GM23338 (cell line): Measurements from ENCODE around the gene NCOA1. TPM values are rescaled to one million over a fixed set of nuclear protein-coding genes. Genes with fewer than 3 reads are reported as not detected.

ENCODE experiments used
- ATAC-seq: fragments of 200-7000 bp; cut with Tn5 transposase; 3 replicates; pipeline ENCODE4 v1.9.1; 2020
- DNase-seq: peaks from one replicate; pipeline ENCODE4 v3.0.0-alpha.2; 2015; ENCODE audit warnings: low spot score
- H2AFZ ChIP-seq: fragments of 200-600 bp; sonication (generic); 2 replicates; pipeline ENCODE4 v1.8.0; 2016; ENCODE audit warnings: antibody characterized with exemption, mild to moderate bottlenecking, moderate library complexity
- H3F3A ChIP-seq: fragments of 200-600 bp; sonication (generic); replicated peaks from 2 replicates; pipeline ENCODE4 v1.8.0; 2017; ENCODE audit warnings: antibody characterized with exemption, mixed run types, low read depth
- H3K27ac ChIP-seq: fragments of 200-600 bp; sonication (generic); 2 replicates; pipeline ENCODE4 v1.6.1; 2016; ENCODE audit warnings: low read depth
- H3K27me3 ChIP-seq: fragments of 200-600 bp; sonication (generic); 2 replicates; pipeline ENCODE4 v1.8.0; 2016; ENCODE audit warnings: mild to moderate bottlenecking, mixed run types, moderate library complexity; ENCODE audit not compliant: insufficient read depth
- H3K36me3 ChIP-seq: fragments of 200-600 bp; sonication (generic); 2 replicates; pipeline ENCODE4 v1.8.0; 2016; ENCODE audit warnings: mild to moderate bottlenecking; ENCODE audit not compliant: insufficient read depth
- H3K4me1 ChIP-seq: fragments of 200-600 bp; sonication (generic); 2 replicates; pipeline ENCODE4 v1.8.0; 2016; ENCODE audit warnings: mild to moderate bottlenecking, moderate library complexity; ENCODE audit not compliant: insufficient read depth
- H3K4me2 ChIP-seq: fragments of 200-600 bp; sonication (generic); 2 replicates; pipeline ENCODE4 v1.7.1; 2017; ENCODE audit warnings: mixed run types
- H3K4me3 ChIP-seq: fragments of 200-600 bp; sonication (generic); 2 replicates; pipeline ENCODE4 v1.6.1; 2016; ENCODE audit warnings: mixed run types
- H3K79me2 ChIP-seq: fragments of 200-600 bp; sonication (generic); replicated peaks from 2 replicates; pipeline ENCODE4 v1.8.0; 2017; ENCODE audit warnings: mild to moderate bottlenecking; ENCODE audit not compliant: insufficient read depth
- H3K9me2 ChIP-seq: fragments of 200-600 bp; sonication (generic); 2 replicates; pipeline ENCODE4 v1.8.0; 2017; ENCODE audit not compliant: insufficient read depth
- H4K20me1 ChIP-seq: fragments of 200-600 bp; sonication (generic); replicated peaks from 2 replicates; pipeline ENCODE4 v1.8.0; 2017; ENCODE audit warnings: mild to moderate bottlenecking; ENCODE audit not compliant: insufficient read depth
- H3K27ac Mint-ChIP-seq: 2 replicates; pipeline ENCODE4 v1.8.0; 2020; ENCODE audit warnings: inconsistent platforms, mild to moderate bottlenecking, moderate library complexity, mixed read lengths
- H3K27me3 Mint-ChIP-seq: 3 replicates; pipeline ENCODE4 v1.8.0; 2022; ENCODE audit warnings: low read depth, mild to moderate bottlenecking, moderate library complexity, mixed read lengths, inconsistent platforms; ENCODE audit not compliant: insufficient read depth, poor library complexity
- H3K36me3 Mint-ChIP-seq: 3 replicates; pipeline ENCODE4 v1.8.0; 2021; ENCODE audit warnings: low read depth, mild to moderate bottlenecking, inconsistent platforms, moderate library complexity, mixed read lengths
- H3K4me1 Mint-ChIP-seq: 3 replicates; pipeline ENCODE4 v1.8.0; 2020; ENCODE audit warnings: mild to moderate bottlenecking, inconsistent platforms, mixed read lengths
- H3K4me3 Mint-ChIP-seq: 3 replicates; pipeline ENCODE4 v1.8.0; 2021; ENCODE audit warnings: moderate library complexity, mild to moderate bottlenecking, inconsistent platforms, mixed read lengths
- H3K9me3 Mint-ChIP-seq: 3 replicates; pipeline ENCODE4 v1.8.0; 2020; ENCODE audit warnings: moderate library complexity, mild to moderate bottlenecking, inconsistent platforms, mixed read lengths
- CREB1 ChIP-seq: fragments of 250-450 bp; sonication (Bioruptor Pico); IDR thresholded peaks from 2 replicates; pipeline ENCODE4 v1.5.0; 2020; ENCODE audit warnings: low read depth, mild to moderate bottlenecking, moderate library complexity
- ETS1 ChIP-seq: IDR thresholded peaks from 2 replicates; pipeline ENCODE4 v1.6.1; 2016; ENCODE audit warnings: antibody characterized with exemption
- EZH2 ChIP-seq: fragments of 200-600 bp; sonication (generic); IDR thresholded peaks from one replicate; pipeline ENCODE4 v1.8.0; 2017; ENCODE audit warnings: antibody characterized with exemption, mild to moderate bottlenecking, low read depth; ENCODE audit not compliant: unreplicated experiment
- EZH2phosphoT487 ChIP-seq: fragments of 200-600 bp; sonication (generic); IDR thresholded peaks from one replicate; pipeline ENCODE4 v1.8.1; 2018; ENCODE audit warnings: antibody characterized with exemption; ENCODE audit not compliant: unreplicated experiment
- JUNB ChIP-seq: IDR thresholded peaks from one replicate; pipeline ENCODE4 v1.6.1; 2016; ENCODE audit warnings: antibody characterized with exemption; ENCODE audit not compliant: unreplicated experiment
- NANOG ChIP-seq: IDR thresholded peaks from 2 replicates; pipeline ENCODE4 v1.6.1; 2016; ENCODE audit warnings: antibody characterized with exemption, borderline replicate concordance
- POLR2AphosphoS5 ChIP-seq: IDR thresholded peaks from 2 replicates; pipeline ENCODE4 v1.6.1; 2016; ENCODE audit warnings: antibody characterized with exemption, low read depth
- REST ChIP-seq: IDR thresholded peaks from one replicate; pipeline ENCODE4 v1.6.1; 2018; ENCODE audit warnings: antibody characterized with exemption; ENCODE audit not compliant: unreplicated experiment
- STAT1 ChIP-seq: IDR thresholded peaks from one replicate; pipeline ENCODE4 v1.6.1; 2016; ENCODE audit warnings: antibody characterized with exemption; ENCODE audit not compliant: unreplicated experiment
- ZNF114 ChIP-seq: fragments of 250-450 bp; sonication (Bioruptor Pico); IDR thresholded peaks from 2 replicates; pipeline ENCODE4 v1.5.0; 2020; ENCODE audit warnings: mild to moderate bottlenecking, moderate library complexity
- ZNF331 ChIP-seq: fragments of 250-450 bp; sonication (Bioruptor Pico); IDR thresholded peaks from 2 replicates; pipeline ENCODE4 v1.5.0; 2020; ENCODE audit warnings: low read depth, mild to moderate bottlenecking, moderate library complexity
- polyA plus RNA-seq: library from polyadenylated mRNA; unstranded; fragments of >200 nt; fragmentation: Nextera tagmentation; extraction: Ambion mirVana; gene quantifications from 2 replicates; pipeline ENCODE4 v1.2.1, GENCODE V29; 2016
- total RNA-seq: library from RNA; depleted of rRNA; stranded (reverse); fragments of >200 nt; shearing (Covaris generic); gene quantifications from 2 replicates; pipeline ENCODE4 v1.2.3, GENCODE V29; 2014
- TF ChIP-seq, protein P1 (sequence below): fragments of 250-450 bp; sonication (Bioruptor Pico); IDR thresholded peaks from 2 replicates; pipeline ENCODE4 v1.5.0; 2020; ENCODE audit warnings: mild to moderate bottlenecking, moderate library complexity
- TF ChIP-seq, protein P2 (sequence below), 2 experiments: fragments of 200-600 bp in 1 of 2; sonication (generic) in 1 of 2; conservative IDR thresholded peaks; 2 replicates each; pipeline versions ENCODE4 v1.5.1 to v1.6.1; 2016 to 2017; ENCODE audit warnings: antibody characterized with exemption in 2 of 2, low read depth in 2 of 2, mild to moderate bottlenecking in 2 of 2, moderate library complexity in 1 of 2

Gene NCOA1
- total and polyA plus RNA-seq, 2 experiments from 2014 or later = 7.1 to 15.1 TPM

DNA sequence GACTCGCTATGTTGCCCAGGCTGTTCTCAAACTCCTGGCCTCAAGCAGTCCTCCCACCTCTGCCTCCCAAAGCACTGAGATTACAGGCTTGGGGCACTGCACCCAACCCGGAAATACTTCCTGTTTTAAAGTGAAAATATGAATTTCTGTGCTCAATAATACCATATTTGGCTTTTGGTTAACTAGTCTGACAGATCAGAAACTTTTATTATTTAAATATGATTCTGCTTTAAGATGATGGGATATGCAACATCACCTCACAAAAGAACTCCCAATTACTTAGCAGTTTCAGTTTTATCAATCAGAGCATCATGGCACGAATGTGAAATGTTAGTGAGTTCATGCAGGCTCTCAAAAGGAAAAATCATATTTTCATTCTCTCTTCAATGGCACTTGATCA, 181.5 kb downstream of the NCOA1 start:
- Mint-ChIP-seq H3K36me3 (no peaks in the 10 kb centered on the region; the same call in 2 of the 3 replicates), H3K27me3 (no peaks in the 10 kb centered on the region), H3K9me3 (no peaks in the 10 kb centered on the region), H3K4me1 (no peaks in the 10 kb centered on the region), H3K27ac (no peak overlapping the region), H3K4me3 (no peak overlapping the region)
- Histone ChIP-seq H3K9me2 (no peaks in the 10 kb centered on the region), H3K79me2 (no peaks in the 10 kb centered on the region), H3K27ac (no peak overlapping the region), H3K36me3 (no peaks in the 10 kb centered on the region), H3K4me1 (no peaks in the 10 kb centered on the region), H2AFZ (no peak overlapping the region), H4K20me1 (no peaks in the 10 kb centered on the region), H3F3A (no peaks in the 10 kb centered on the region), H3K27me3 (no peaks in the 10 kb centered on the region), H3K4me3 (no peak overlapping the region), H3K4me2 (no peak overlapping the region)
- DNase-seq (no peak), ATAC-seq (no peak)
- TF ChIP-seq, protein P1, sequence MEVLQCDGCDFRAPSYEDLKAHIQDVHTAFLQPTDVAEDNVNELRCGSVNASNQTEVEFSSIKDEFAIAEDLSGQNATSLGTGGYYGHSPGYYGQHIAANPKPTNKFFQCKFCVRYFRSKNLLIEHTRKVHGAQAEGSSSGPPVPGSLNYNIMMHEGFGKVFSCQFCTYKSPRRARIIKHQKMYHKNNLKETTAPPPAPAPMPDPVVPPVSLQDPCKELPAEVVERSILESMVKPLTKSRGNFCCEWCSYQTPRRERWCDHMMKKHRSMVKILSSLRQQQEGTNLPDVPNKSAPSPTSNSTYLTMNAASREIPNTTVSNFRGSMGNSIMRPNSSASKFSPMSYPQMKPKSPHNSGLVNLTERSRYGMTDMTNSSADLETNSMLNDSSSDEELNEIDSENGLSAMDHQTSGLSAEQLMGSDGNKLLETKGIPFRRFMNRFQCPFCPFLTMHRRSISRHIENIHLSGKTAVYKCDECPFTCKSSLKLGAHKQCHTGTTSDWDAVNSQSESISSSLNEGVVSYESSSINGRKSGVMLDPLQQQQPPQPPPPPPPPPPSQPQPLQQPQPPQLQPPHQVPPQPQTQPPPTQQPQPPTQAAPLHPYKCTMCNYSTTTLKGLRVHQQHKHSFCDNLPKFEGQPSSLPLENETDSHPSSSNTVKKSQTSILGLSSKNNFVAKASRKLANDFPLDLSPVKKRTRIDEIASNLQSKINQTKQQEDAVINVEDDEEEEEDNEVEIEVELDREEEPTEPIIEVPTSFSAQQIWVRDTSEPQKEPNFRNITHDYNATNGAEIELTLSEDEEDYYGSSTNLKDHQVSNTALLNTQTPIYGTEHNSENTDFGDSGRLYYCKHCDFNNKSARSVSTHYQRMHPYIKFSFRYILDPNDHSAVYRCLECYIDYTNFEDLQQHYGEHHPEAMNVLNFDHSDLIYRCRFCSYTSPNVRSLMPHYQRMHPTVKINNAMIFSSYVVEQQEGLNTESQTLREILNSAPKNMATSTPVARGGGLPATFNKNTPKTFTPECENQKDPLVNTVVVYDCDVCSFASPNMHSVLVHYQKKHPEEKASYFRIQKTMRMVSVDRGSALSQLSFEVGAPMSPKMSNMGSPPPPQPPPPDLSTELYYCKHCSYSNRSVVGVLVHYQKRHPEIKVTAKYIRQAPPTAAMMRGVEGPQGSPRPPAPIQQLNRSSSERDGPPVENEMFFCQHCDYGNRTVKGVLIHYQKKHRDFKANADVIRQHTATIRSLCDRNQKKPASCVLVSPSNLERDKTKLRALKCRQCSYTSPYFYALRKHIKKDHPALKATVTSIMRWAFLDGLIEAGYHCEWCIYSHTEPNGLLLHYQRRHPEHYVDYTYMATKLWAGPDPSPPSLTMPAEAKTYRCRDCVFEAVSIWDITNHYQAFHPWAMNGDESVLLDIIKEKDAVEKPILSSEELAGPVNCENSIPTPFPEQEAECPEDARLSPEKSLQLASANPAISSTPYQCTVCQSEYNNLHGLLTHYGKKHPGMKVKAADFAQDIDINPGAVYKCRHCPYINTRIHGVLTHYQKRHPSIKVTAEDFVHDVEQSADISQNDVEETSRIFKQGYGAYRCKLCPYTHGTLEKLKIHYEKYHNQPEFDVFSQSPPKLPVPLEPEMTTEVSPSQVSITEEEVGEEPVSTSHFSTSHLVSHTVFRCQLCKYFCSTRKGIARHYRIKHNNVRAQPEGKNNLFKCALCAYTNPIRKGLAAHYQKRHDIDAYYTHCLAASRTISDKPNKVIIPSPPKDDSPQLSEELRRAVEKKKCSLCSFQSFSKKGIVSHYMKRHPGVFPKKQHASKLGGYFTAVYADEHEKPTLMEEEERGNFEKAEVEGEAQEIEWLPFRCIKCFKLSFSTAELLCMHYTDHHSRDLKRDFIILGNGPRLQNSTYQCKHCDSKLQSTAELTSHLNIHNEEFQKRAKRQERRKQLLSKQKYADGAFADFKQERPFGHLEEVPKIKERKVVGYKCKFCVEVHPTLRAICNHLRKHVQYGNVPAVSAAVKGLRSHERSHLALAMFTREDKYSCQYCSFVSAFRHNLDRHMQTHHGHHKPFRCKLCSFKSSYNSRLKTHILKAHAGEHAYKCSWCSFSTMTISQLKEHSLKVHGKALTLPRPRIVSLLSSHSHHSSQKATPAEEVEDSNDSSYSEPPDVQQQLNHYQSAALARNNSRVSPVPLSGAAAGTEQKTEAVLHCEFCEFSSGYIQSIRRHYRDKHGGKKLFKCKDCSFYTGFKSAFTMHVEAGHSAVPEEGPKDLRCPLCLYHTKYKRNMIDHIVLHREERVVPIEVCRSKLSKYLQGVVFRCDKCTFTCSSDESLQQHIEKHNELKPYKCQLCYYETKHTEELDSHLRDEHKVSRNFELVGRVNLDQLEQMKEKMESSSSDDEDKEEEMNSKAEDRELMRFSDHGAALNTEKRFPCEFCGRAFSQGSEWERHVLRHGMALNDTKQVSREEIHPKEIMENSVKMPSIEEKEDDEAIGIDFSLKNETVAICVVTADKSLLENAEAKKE (CRISPR knock-in tag) = no peak
- no peak for TF ChIP-seq EZH2
- no peak for TF ChIP-seq EZH2phosphoT487
- TF ChIP-seq REST = no peak
- TF ChIP-seq CREB1 (CRISPR knock-in tag) = no peak
- TF ChIP-seq STAT1 = no peak
- TF ChIP-seq ETS1 = no peak
- TF ChIP-seq, protein P2, sequence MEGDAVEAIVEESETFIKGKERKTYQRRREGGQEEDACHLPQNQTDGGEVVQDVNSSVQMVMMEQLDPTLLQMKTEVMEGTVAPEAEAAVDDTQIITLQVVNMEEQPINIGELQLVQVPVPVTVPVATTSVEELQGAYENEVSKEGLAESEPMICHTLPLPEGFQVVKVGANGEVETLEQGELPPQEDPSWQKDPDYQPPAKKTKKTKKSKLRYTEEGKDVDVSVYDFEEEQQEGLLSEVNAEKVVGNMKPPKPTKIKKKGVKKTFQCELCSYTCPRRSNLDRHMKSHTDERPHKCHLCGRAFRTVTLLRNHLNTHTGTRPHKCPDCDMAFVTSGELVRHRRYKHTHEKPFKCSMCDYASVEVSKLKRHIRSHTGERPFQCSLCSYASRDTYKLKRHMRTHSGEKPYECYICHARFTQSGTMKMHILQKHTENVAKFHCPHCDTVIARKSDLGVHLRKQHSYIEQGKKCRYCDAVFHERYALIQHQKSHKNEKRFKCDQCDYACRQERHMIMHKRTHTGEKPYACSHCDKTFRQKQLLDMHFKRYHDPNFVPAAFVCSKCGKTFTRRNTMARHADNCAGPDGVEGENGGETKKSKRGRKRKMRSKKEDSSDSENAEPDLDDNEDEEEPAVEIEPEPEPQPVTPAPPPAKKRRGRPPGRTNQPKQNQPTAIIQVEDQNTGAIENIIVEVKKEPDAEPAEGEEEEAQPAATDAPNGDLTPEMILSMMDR (conservative IDR thresholded peaks at IDR 0.05; ENCODE audit: low read depth in 2 of 2) = no peak
- no peak for TF ChIP-seq POLR2AphosphoS5
- no peak for TF ChIP-seq NANOG
- no peak for TF ChIP-seq JUNB
- no peak for TF ChIP-seq ZNF114
- no peak for TF ChIP-seq ZNF331
